ENCODE data around the gene YAE1. TPM values are rescaled to one million over a fixed set of nuclear protein-coding genes. Genes with fewer than 3 reads are reported as not detected.

The YAE1 gene
- total RNA-seq, 1 donor from 2014 or later: 27.4 TPM

DNA sequence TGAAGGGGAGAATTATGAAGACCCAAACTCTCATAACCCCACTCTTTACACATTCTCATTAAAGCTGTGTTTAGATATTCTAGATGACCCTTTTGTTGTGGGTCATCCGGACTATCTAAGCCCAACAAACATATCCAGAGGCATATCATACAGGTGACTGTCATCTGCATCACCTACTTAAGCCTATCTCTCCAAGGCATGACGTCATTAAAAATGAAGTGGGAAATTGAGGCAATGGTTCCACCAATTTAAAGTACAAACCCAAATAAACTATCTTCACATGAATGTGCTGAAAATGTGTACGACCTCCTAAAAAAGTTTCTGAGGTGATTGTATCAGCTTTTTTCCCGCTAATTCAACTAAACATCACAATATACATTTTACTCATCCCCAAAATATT lies 52.7 kb downstream of the YAE1 start:
- H3K9me3 Mint-ChIP-seq: no peaks in the 10 kb centered on the region
- TF ChIP-seq CTCF (IDR thresholded peaks at IDR 0.05; ENCODE audit: unreplicated experiment): no peak
- no peaks in the 10 kb centered on the region for H3K36me3 Mint-ChIP-seq
- no peak for DNase-seq (ENCODE audit: low spot score in 2 of 2, unreplicated experiment in 2 of 2)
- H3K27ac Mint-ChIP-seq: no peak overlapping the region
- H3K27me3 Mint-ChIP-seq (ENCODE audit: low read depth): no peaks in the 10 kb centered on the region
- no peak overlapping the region for H3K4me3 Mint-ChIP-seq
- peaks cover 22% of the 10 kb centered on the region for H3K4me1 Mint-ChIP-seq

DNA sequence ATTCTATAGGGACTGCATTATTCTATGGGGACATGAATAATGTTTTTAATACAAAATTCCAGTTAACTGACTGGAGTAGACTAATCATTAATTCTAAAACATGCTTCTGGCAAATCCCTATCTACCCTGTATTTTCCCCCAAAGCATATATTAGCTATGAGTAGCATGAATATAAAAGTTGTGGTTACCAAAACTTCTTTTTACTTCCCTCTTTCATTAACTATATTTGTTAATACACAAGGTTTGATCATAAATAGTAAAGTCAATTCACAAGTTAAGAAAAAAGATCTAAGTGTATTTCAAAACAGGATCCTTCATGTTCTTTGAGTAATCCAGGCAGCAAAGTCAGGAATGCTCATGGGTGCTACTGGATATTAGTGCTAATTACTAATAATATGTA lies 54.3 kb downstream of the YAE1 start:
- no peak for DNase-seq (ENCODE audit: low spot score in 2 of 2, unreplicated experiment in 2 of 2)
- peaks cover 35% of the 10 kb centered on the region for H3K4me1 Mint-ChIP-seq
- H3K27me3 Mint-ChIP-seq (ENCODE audit: low read depth): no peaks in the 10 kb centered on the region
- no peak overlapping the region for H3K4me3 Mint-ChIP-seq
- TF ChIP-seq CTCF (IDR thresholded peaks at IDR 0.05; ENCODE audit: unreplicated experiment): no peak
- H3K9me3 Mint-ChIP-seq: no peaks in the 10 kb centered on the region
- no peak overlapping the region for H3K27ac Mint-ChIP-seq
- H3K36me3 Mint-ChIP-seq: no peaks in the 10 kb centered on the region

DNA sequence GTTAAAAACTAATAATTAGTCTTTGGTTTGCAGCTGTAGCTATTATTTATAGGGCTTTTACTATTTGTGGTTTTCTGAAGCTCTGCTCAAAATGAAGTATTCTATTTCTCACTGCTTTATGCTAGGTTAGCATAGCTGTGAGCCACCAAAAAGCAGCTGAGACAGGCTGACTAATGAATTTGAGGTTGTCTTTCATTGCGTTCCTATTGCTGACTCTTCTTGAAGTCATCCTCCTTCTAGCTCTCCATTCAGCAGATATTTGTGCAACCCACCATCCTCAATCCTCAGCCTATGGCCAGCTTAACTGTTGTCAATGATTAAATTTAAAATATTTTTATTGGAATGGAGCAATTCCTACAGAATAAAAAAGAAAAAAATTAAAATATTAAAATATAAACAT lies 55.1 kb downstream of the YAE1 start:
- H3K4me3 Mint-ChIP-seq: no peak overlapping the region
- no peak overlapping the region for H3K27ac Mint-ChIP-seq

DNA sequence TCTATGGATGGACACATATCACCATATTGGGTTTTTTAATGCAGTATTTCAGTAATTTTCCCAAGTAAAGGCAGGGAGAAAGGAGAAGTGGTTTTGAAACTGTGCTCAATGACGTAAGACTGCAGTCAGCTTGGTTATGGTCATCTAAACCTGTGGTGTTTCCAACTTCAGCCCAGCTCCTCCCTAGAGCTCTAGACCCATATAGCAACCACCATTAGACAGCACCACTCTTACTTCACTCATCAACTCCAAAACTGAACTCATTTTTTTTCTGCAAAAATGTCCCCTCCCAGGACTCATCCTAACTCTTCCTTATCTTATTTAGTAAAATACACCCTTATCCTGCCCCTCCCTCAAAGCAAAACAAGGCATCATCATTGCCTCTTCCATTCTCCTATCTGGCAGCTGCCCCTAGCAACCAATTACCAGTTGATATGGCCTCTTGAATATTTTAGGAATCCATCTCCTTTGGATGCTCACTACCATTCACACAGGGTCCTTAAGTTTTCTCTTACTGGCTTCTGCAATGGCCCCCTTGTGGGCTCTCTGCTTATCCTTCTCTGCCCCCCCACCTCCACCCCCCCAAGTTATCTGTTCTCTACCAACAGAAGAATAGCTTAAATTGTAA lies 55.7 kb downstream of the YAE1 start:
- Mint-ChIP-seq H3K27me3 (ENCODE audit: low read depth) (no peaks in the 10 kb centered on the region), H3K36me3 (no peaks in the 10 kb centered on the region), H3K9me3 (no peaks in the 10 kb centered on the region), H3K4me1 (peaks cover 32% of the 10 kb centered on the region), H3K27ac (peak overlapping the region; percentile 99), H3K4me3 (peak overlapping the region; percentile 92)
- no peak for DNase-seq (ENCODE audit: low spot score in 2 of 2, unreplicated experiment in 2 of 2)
- TF ChIP-seq CTCF (IDR thresholded peaks at IDR 0.05; ENCODE audit: unreplicated experiment): no peak

More for the DNA sequence above, 55.1 kb downstream of the YAE1 start:
- no peak for TF ChIP-seq CTCF (IDR thresholded peaks at IDR 0.05; ENCODE audit: unreplicated experiment)
- DNase-seq (ENCODE audit: low spot score in 2 of 2, unreplicated experiment in 2 of 2): no peak
- peaks cover 31% of the 10 kb centered on the region for H3K4me1 Mint-ChIP-seq
- H3K27me3 Mint-ChIP-seq (ENCODE audit: low read depth): no peaks in the 10 kb centered on the region
- H3K36me3 Mint-ChIP-seq: no peaks in the 10 kb centered on the region
- no peaks in the 10 kb centered on the region for H3K9me3 Mint-ChIP-seq

Other genes with a start within 250 kb of the YAE1 start
- 28.4 to 29.9 TPM (median 28.6 TPM) in 3 replicates for gene RALA, start 57.2 kb downstream of the YAE1 start, total RNA-seq

Data from mesothelial cell of epicardium (in vitro differentiated cells).